ENCODE results near the gene FCRL3.

The FCRL3 gene

GRCh38 chr1:157700305-157700704 is 264 bp downstream of the FCRL3 start:
- no peak overlapping the region for H3K4me3 Mint-ChIP-seq
- H3K4me1 Mint-ChIP-seq = no peaks in the 10 kb centered on the region
- no peaks in the 10 kb centered on the region for H3K9me3 Mint-ChIP-seq

GRCh38 chr1:157697781-157698569 is 2.6 kb downstream of the FCRL3 start:
- no peak overlapping the region for H3K27ac Mint-ChIP-seq
- no peaks in the 10 kb centered on the region for H3K9me3 Mint-ChIP-seq
- H3K4me1 Mint-ChIP-seq = no peaks in the 10 kb centered on the region
- peaks cover 12% of the 10 kb centered on the region for H3K27me3 Mint-ChIP-seq
- no peak overlapping the region for H3K4me3 Mint-ChIP-seq
- H3K36me3 Mint-ChIP-seq = no peaks in the 10 kb centered on the region
- CTCF ChIA-PET = no interaction called here
- DNase-seq = no peak

More at GRCh38 chr1:157700305-157700704, 264 bp downstream of the FCRL3 start:
- CTCF ChIA-PET = interaction anchor here (1.1 kb wide), 1 partner anchor 12 kb away, joined by 3 read pairs; no protein-coding TSS in a partner anchor
- Mint-ChIP-seq H3K36me3 (no peaks in the 10 kb centered on the region), H3K27ac (no peak overlapping the region), H3K27me3 (peaks cover 12% of the 10 kb centered on the region)
- no peak for DNase-seq

DNA sequence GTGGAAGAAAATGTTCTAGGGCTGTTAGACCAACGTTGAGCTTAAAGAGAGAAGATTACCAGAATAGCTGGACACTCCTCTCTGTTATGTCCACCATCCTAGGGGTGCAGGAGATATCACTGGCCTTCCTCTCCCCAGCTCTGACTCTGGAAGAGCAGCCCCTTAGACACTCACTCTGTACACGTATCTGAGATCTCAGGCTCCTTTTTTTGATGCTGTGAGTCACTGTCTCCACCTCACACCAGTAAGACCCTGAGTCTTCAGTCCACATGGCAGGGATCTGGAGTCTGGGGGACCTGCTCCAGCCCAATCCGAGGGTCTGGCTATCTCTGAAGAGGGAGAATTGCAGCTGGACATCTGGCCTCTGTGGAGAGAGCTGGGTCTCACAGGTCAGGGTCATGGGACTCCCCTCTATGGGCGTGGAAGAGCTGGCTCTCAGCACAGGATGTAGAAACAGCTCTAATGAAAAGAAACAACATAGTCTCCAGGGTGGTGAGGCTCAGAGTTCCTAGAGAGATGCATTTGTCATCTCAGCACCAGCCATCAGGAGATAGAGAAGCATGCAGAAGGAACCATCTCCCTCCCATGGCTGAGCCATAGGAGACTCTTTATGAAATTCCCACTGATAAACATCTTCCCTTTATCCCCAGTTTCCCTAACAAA is 3.5 kb downstream of the FCRL3 start:
- no peaks in the 10 kb centered on the region for H3K9me3 Mint-ChIP-seq
- no peak overlapping the region for H3K4me3 Mint-ChIP-seq
- peaks cover 12% of the 10 kb centered on the region for H3K27me3 Mint-ChIP-seq
- no peak for DNase-seq
- no peaks in the 10 kb centered on the region for H3K4me1 Mint-ChIP-seq
- no peak overlapping the region for H3K27ac Mint-ChIP-seq
- CTCF ChIA-PET = no interaction called here
- no peaks in the 10 kb centered on the region for H3K36me3 Mint-ChIP-seq

- Mint-ChIP-seq H3K4me3 (no peak overlapping the region), H3K9me3 (no peaks in the 10 kb centered on the region), H3K36me3 (no peaks in the 10 kb centered on the region), H3K27me3 (peaks cover 12% of the 10 kb centered on the region), H3K4me1 (no peaks in the 10 kb centered on the region), H3K27ac (no peak overlapping the region)
- DNase-seq = no peak
- CTCF ChIA-PET = no interaction called here
These were observed 5.2 kb downstream of the FCRL3 start for GRCh38 chr1:157695417-157695816.

GRCh38 chr1:157691285-157691920 is 9.2 kb downstream of the FCRL3 start:
- no peaks in the 10 kb centered on the region for H3K4me1 Mint-ChIP-seq
- no peaks in the 10 kb centered on the region for H3K36me3 Mint-ChIP-seq
- no peak overlapping the region for H3K4me3 Mint-ChIP-seq
- DNase-seq = no peak
- no peaks in the 10 kb centered on the region for H3K9me3 Mint-ChIP-seq
- CTCF ChIA-PET = interaction anchor here (0.8 to 2.1 kb wide), 10 partner anchors 26 to 433 kb away, joined by 3 to 14 read pairs (median 3); no protein-coding TSS in a partner anchor
- H3K27me3 Mint-ChIP-seq = no peaks in the 10 kb centered on the region
- no peak overlapping the region for H3K27ac Mint-ChIP-seq

GRCh38 chr1:157682710-157683437 is 17.7 kb downstream of the FCRL3 start:
- Mint-ChIP-seq H3K4me1 (no peaks in the 10 kb centered on the region), H3K27ac (no peak overlapping the region), H3K4me3 (no peak overlapping the region), H3K27me3 (no peaks in the 10 kb centered on the region), H3K36me3 (no peaks in the 10 kb centered on the region), H3K9me3 (no peaks in the 10 kb centered on the region)
- no peak for DNase-seq
- CTCF ChIA-PET = no interaction called here

DNA sequence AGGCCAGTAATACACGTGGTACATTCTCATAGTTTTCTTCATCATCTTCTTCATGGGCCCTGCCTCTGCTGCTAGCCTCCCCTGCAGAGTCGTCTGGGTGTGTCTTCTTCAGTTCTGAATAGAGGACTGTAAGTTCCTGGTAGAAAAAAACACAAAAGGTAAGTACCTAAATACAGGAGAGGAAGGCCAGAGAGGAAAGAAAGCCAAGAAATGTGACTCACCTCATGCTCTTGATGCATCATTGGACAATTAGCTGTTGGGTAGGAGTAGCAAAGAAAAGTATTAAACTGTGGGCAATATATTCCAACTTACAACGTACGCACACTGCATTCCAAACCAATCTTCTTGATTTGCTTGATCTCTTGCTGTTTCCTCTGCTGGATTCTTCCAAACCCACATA is 21.8 kb downstream of the FCRL3 start:
- H3K27me3 Mint-ChIP-seq = no peaks in the 10 kb centered on the region
- H3K27ac Mint-ChIP-seq = no peak overlapping the region

DNA sequence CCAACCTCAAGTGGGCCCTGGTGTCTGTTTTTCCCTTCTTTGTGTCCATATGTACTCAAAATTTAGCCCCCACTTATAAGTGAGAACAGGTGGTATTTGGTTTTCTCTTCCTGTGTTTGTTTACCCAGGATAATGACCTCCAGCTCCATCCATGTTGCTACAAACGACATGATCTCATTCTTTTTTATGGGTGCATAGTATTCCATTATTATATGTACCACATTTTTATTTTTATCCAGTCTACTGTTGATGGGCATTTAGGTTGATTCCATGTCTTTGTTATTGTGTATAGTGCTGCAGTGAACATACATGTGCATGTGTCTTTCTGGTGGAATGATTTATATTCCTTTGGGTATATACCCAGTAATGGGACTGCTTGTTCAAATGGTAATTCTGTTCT is 27.6 kb downstream of the FCRL3 start:
- CTCF ChIA-PET = no interaction called here
- Mint-ChIP-seq H3K4me3 (no peak overlapping the region), H3K4me1 (no peaks in the 10 kb centered on the region), H3K36me3 (no peaks in the 10 kb centered on the region), H3K27me3 (no peaks in the 10 kb centered on the region), H3K27ac (no peak overlapping the region), H3K9me3 (no peaks in the 10 kb centered on the region)
- DNase-seq = no peak

More for the DNA sequence above, 21.8 kb downstream of the FCRL3 start:
- CTCF ChIA-PET = no interaction called here
- Mint-ChIP-seq H3K9me3 (no peaks in the 10 kb centered on the region), H3K4me1 (no peaks in the 10 kb centered on the region), H3K4me3 (no peak overlapping the region), H3K36me3 (no peaks in the 10 kb centered on the region)
- no peak for DNase-seq

GRCh38 chr1:157671895-157672294 is 28.7 kb downstream of the FCRL3 start:
- Mint-ChIP-seq H3K9me3 (no peaks in the 10 kb centered on the region), H3K4me1 (no peaks in the 10 kb centered on the region), H3K27me3 (no peaks in the 10 kb centered on the region), H3K4me3 (no peak overlapping the region), H3K36me3 (no peaks in the 10 kb centered on the region), H3K27ac (no peak overlapping the region)
- DNase-seq = no peak
- CTCF ChIA-PET = no interaction called here

GRCh38 chr1:157659576-157660247 is 40.9 kb downstream of the FCRL3 start:
- no peak overlapping the region for H3K27ac Mint-ChIP-seq
- H3K4me3 Mint-ChIP-seq = no peak overlapping the region
- DNase-seq = no peak
- no peaks in the 10 kb centered on the region for H3K4me1 Mint-ChIP-seq
- CTCF ChIA-PET = no interaction called here
- H3K27me3 Mint-ChIP-seq = peaks cover 3% of the 10 kb centered on the region
- no peaks in the 10 kb centered on the region for H3K9me3 Mint-ChIP-seq
- H3K36me3 Mint-ChIP-seq = no peaks in the 10 kb centered on the region

DNA sequence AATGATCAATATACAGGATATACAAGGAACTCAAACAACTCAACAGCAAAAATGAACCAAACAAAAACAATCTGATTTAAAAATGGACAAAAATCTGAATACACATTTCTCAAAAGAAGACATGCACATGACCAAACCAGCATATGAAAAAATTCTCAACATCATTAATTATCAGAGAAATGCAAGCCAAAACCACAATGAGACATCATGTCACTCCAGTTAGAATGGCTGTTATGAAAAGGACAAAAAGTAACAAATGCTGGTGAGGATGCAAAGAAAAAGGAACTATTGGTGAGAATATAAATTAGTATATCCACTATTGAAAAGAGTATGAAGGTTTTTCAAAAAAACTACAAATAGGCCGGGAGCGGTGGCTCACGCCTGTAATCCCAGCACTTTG is 42.0 kb downstream of the FCRL3 start:
- H3K27ac Mint-ChIP-seq = no peak overlapping the region
- H3K4me1 Mint-ChIP-seq = no peaks in the 10 kb centered on the region
- no peak for DNase-seq
- no peak overlapping the region for H3K4me3 Mint-ChIP-seq
- H3K36me3 Mint-ChIP-seq = no peaks in the 10 kb centered on the region
- H3K9me3 Mint-ChIP-seq = no peaks in the 10 kb centered on the region
- CTCF ChIA-PET = no interaction called here
- H3K27me3 Mint-ChIP-seq = peaks cover 3% of the 10 kb centered on the region

GRCh38 chr1:157653494-157653873 is 47.1 kb downstream of the FCRL3 start:
- DNase-seq = no peak
- Mint-ChIP-seq H3K27ac (no peak overlapping the region), H3K4me1 (peaks cover 3% of the 10 kb centered on the region), H3K9me3 (no peaks in the 10 kb centered on the region), H3K36me3 (no peaks in the 10 kb centered on the region), H3K27me3 (peaks cover 8% of the 10 kb centered on the region), H3K4me3 (no peak overlapping the region)
- CTCF ChIA-PET = no interaction called here

DNA sequence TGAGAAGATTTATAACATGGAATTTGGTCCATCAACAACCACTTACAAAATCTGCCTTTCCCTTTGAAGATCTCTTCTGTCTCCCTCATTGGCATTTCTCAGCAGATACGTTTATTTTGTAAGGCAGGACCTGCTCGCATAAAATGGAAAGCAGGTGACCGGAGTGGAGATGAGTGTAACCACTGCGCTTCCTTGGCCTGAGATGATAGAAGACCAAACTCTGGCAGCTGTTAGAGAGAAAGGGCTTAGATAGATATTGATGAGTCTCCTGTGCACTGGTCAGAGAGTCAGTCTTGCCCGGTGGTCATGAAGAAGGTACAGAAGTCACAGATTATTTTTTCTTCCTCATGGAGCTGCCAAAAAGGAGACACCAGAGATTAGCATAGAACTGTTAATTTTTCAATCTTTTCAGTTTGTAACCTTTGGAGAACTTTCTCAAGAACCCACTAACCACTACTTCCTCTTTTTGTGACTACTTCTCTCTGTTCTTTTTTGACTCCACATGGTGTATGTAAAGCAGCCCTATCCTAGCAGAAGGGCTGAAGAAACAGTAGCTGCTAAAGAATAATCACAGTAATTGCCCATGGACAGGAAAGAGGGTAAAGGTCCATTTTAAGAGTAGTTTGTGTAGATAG is 47.6 kb downstream of the FCRL3 start:
- no peak overlapping the region for H3K4me3 Mint-ChIP-seq
- H3K27me3 Mint-ChIP-seq = peaks cover 8% of the 10 kb centered on the region
- no peak overlapping the region for H3K27ac Mint-ChIP-seq

More for the DNA sequence above, 47.6 kb downstream of the FCRL3 start:
- CTCF ChIA-PET = no interaction called here
- H3K36me3 Mint-ChIP-seq = no peaks in the 10 kb centered on the region
- peaks cover 3% of the 10 kb centered on the region for H3K4me1 Mint-ChIP-seq
- DNase-seq = no peak
- no peaks in the 10 kb centered on the region for H3K9me3 Mint-ChIP-seq

Measured in activated naive CD4-positive, alpha-beta T cell treated with anti-CD3 and anti-CD28 coated beads, Interleukin-2, amount 10 ng/mL, durations not matched to agents 7 days and 5 days (primary cell).